ENCODE measurements around the gene MKS1. TPM values are rescaled to one million over a fixed set of nuclear protein-coding genes. Genes with fewer than 3 reads are reported as not detected.

MKS1 gene
- total RNA-seq, 1 donor: 11.2 TPM

DNA sequence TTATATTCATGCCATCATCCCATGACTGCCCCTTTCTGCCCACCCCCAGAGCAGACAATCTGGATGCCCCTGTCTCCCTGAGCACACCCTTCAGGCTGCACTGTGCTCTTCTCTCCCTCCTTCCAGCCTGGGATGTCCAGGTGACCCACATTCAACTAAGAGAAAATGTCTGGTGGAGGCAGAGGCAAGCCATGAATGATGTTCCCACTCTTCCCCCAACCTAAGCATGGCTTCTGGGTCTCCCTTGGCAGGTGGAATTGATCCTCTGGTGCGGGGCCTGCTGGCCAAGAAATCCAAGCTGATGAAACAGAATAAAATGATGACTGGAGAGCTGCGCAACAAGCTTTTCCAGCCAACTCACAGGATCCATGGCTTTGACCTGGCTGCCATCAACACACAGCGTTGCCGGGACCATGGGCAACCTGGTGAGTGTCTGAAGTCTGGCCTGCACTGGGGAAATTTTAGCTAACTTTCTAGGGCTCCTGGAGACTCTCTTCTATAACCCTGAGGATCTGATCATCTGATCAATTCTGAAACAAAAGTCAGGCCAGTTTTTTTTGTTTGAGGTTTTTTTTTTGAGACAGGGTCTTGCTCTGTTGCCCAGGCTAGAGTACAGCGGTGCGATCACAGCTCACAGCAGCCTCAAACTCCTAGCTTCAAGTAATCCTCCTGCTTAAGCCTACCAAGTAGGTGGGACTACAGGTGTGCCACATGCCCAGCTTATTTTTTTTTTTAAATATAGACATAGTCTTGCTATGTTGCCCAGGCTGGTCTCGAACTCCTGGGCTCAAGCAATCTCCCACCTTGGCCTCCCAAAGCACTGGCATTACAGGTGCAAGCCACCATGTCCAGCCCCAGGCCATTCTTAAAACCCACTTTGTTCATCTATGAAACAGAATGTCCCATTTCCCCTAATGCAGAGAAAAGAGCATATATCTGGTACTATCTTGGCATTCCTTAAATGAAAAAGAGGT lies 47.1 kb upstream of the MKS1 start:
- Histone ChIP-seq H3K36me3 (ENCODE audit: insufficient read depth, low read length) (no peaks in the 10 kb centered on the region), H4K20me1 (ENCODE audit: insufficient read depth, low read length) (no peaks in the 10 kb centered on the region), H3K4me2 (ENCODE audit: insufficient read depth, low read length) (no peak overlapping the region), H3K4me1 (ENCODE audit: insufficient read depth, low read length) (no peaks in the 10 kb centered on the region), H3K27me3 (ENCODE audit: insufficient read depth, low read length) (peaks cover 17% of the 10 kb centered on the region), H3K27ac (ENCODE audit: low read depth, low read length) (no peak overlapping the region), H3K9me3 (ENCODE audit: low read depth, low read length) (no peaks in the 10 kb centered on the region), H3K79me2 (ENCODE audit: insufficient read depth, low read length) (no peaks in the 10 kb centered on the region), H3K4me3 (ENCODE audit: insufficient read depth, low read length) (no peak overlapping the region), H2AFZ (ENCODE audit: low read length) (no peak overlapping the region)
- TF ChIP-seq, protein P1, sequence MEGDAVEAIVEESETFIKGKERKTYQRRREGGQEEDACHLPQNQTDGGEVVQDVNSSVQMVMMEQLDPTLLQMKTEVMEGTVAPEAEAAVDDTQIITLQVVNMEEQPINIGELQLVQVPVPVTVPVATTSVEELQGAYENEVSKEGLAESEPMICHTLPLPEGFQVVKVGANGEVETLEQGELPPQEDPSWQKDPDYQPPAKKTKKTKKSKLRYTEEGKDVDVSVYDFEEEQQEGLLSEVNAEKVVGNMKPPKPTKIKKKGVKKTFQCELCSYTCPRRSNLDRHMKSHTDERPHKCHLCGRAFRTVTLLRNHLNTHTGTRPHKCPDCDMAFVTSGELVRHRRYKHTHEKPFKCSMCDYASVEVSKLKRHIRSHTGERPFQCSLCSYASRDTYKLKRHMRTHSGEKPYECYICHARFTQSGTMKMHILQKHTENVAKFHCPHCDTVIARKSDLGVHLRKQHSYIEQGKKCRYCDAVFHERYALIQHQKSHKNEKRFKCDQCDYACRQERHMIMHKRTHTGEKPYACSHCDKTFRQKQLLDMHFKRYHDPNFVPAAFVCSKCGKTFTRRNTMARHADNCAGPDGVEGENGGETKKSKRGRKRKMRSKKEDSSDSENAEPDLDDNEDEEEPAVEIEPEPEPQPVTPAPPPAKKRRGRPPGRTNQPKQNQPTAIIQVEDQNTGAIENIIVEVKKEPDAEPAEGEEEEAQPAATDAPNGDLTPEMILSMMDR (IDR thresholded peaks at IDR 0.05; ENCODE audit: extremely low read depth, low read depth, low read length): no peak
- DNase-seq (ENCODE audit: insufficient read length, low spot score, missing footprints): no peak

DNA sequence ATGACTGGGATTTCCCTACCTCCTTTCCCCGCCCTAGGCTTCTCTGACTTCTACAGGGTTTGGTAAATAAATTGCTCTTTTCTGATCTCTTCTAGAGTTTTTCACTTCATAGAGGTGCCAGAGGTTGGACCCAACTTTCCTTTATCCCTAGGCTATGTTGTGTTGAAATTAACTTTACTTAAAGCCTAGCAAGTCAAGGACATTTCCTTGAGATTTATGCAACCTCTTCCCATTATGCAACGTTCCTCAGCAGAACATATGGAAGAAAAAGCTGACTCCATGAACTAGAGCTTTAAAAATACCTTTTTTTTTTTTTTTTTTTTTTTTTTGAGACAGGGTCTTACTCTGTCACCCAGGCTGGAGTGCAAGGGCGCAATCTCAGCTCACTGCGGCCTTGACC lies 46.2 kb upstream of the MKS1 start:
- TF ChIP-seq, protein P1 (IDR thresholded peaks at IDR 0.05; ENCODE audit: extremely low read depth, low read depth, low read length): no peak
- H2AFZ ChIP-seq (ENCODE audit: low read length): no peak overlapping the region
- H3K27me3 ChIP-seq (ENCODE audit: insufficient read depth, low read length): peaks cover 23% of the 10 kb centered on the region
- no peak overlapping the region for H3K4me3 ChIP-seq (ENCODE audit: insufficient read depth, low read length)
- no peaks in the 10 kb centered on the region for H3K79me2 ChIP-seq (ENCODE audit: insufficient read depth, low read length)
- no peak overlapping the region for H3K27ac ChIP-seq (ENCODE audit: low read depth, low read length)
- H3K9me3 ChIP-seq (ENCODE audit: low read depth, low read length): no peaks in the 10 kb centered on the region
- no peak overlapping the region for H3K4me2 ChIP-seq (ENCODE audit: insufficient read depth, low read length)
- no peaks in the 10 kb centered on the region for H3K4me1 ChIP-seq (ENCODE audit: insufficient read depth, low read length)
- H4K20me1 ChIP-seq (ENCODE audit: insufficient read depth, low read length): no peaks in the 10 kb centered on the region
- no peak for DNase-seq (ENCODE audit: insufficient read length, low spot score, missing footprints)
- H3K36me3 ChIP-seq (ENCODE audit: insufficient read depth, low read length): no peaks in the 10 kb centered on the region

DNA sequence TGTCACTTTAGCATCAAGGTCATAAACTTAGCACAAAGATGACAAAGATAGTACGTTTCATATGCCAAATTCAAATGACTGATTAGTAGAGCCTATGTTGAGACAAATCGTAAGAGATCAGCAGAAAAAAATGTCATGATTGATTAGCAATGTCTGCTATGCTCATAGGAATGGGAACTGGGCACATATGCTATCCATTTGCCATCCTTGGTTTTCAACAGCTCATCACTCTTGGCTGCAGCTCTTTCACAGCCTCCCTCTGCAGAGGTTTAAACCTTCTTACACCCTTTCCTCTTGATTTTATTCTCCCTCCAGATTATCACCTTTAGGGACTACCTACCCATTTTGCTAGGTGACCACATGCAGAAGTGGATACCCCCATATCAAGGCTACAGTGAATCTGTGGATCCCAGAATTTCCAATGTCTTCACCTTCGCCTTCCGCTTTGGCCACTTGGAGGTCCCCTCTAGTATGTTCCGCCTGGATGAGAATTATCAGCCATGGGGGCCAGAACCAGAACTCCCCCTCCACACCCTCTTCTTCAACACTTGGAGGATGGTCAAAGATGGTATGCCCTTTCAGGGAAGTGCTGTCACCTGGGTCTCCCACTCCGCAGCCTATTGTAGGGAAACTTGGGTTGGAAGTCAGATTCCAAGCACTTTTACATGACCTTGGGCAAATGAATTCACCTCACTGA lies 45.5 kb upstream of the MKS1 start:
- Histone ChIP-seq H2AFZ (ENCODE audit: low read length) (no peak overlapping the region), H3K27ac (ENCODE audit: low read depth, low read length) (no peak overlapping the region), H3K79me2 (ENCODE audit: insufficient read depth, low read length) (no peaks in the 10 kb centered on the region), H3K4me2 (ENCODE audit: insufficient read depth, low read length) (no peak overlapping the region), H3K4me3 (ENCODE audit: insufficient read depth, low read length) (no peak overlapping the region), H3K36me3 (ENCODE audit: insufficient read depth, low read length) (no peaks in the 10 kb centered on the region), H3K9me3 (ENCODE audit: low read depth, low read length) (no peaks in the 10 kb centered on the region), H3K27me3 (ENCODE audit: insufficient read depth, low read length) (peaks cover 23% of the 10 kb centered on the region), H3K4me1 (ENCODE audit: insufficient read depth, low read length) (no peaks in the 10 kb centered on the region), H4K20me1 (ENCODE audit: insufficient read depth, low read length) (no peaks in the 10 kb centered on the region)
- TF ChIP-seq, protein P1 (IDR thresholded peaks at IDR 0.05; ENCODE audit: extremely low read depth, low read depth, low read length): no peak
- no peak for DNase-seq (ENCODE audit: insufficient read length, low spot score, missing footprints)

DNA sequence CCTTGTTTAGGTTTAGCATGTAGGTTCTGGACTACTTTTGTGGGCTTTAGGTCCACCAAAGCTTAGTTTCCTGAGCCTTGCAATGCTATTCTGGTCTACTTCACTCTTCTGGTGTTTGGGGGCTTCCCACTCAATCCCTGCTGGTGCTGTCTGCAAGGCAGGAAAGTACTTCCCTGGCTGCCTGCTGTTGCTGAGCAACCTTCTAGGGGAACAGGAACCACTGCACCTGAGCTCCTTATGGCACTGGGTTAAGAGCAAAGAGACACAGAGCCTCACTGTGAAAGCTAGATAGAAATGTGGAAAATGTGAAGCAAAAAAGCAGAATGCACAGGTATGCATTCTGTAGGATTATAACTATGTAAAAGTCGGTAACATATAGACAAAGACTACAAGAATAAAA lies 44.7 kb upstream of the MKS1 start:
- H3K27ac ChIP-seq (ENCODE audit: low read depth, low read length): no peak overlapping the region
- DNase-seq (ENCODE audit: insufficient read length, low spot score, missing footprints): no peak
- peaks cover 29% of the 10 kb centered on the region for H3K27me3 ChIP-seq (ENCODE audit: insufficient read depth, low read length)
- no peaks in the 10 kb centered on the region for H3K4me1 ChIP-seq (ENCODE audit: insufficient read depth, low read length)
- no peaks in the 10 kb centered on the region for H3K79me2 ChIP-seq (ENCODE audit: insufficient read depth, low read length)
- no peaks in the 10 kb centered on the region for H3K9me3 ChIP-seq (ENCODE audit: low read depth, low read length)
- no peak overlapping the region for H3K4me3 ChIP-seq (ENCODE audit: insufficient read depth, low read length)
- no peak overlapping the region for H2AFZ ChIP-seq (ENCODE audit: low read length)
- H3K4me2 ChIP-seq (ENCODE audit: insufficient read depth, low read length): no peak overlapping the region
- H4K20me1 ChIP-seq (ENCODE audit: insufficient read depth, low read length): no peaks in the 10 kb centered on the region
- H3K36me3 ChIP-seq (ENCODE audit: insufficient read depth, low read length): no peaks in the 10 kb centered on the region
- TF ChIP-seq, protein P1 (IDR thresholded peaks at IDR 0.05; ENCODE audit: extremely low read depth, low read depth, low read length): no peak

Measured in osteoblast (primary cell).